Fibroblast of lung (primary cell): ENCODE results near the gene IGDCC3. TPM values are rescaled to one million over a fixed set of nuclear protein-coding genes. Genes with fewer than 3 reads are reported as not detected.

Source experiments
- DNase-seq, 2 donors: peaks; one replicate each; pipeline versions ENCODE4 v3.0.0 to v3.0.0-alpha.2; 2010; ENCODE audit warnings: low read depth in 2 of 2
- H2AFZ ChIP-seq: 2 replicates; pipeline ENCODE4 v1.5.1; 2012; ENCODE audit warnings: low read length, control low read depth, inconsistent platforms
- H3K27ac ChIP-seq: 2 replicates; pipeline ENCODE4 v1.5.1; 2011; ENCODE audit warnings: low read length, control low read depth; ENCODE audit not compliant: insufficient read depth
- H3K27me3 ChIP-seq: 2 replicates; pipeline ENCODE4 v1.5.1; 2011; ENCODE audit warnings: mild to moderate bottlenecking, low read length; ENCODE audit not compliant: control insufficient read depth, insufficient read depth
- H3K36me3 ChIP-seq: 2 replicates; pipeline ENCODE4 v1.5.1; 2011; ENCODE audit warnings: low read length; ENCODE audit not compliant: control insufficient read depth, insufficient read depth
- H3K4me1 ChIP-seq: 2 replicates; pipeline ENCODE4 v1.5.1; 2011; ENCODE audit warnings: low read length; ENCODE audit not compliant: control insufficient read depth, insufficient read depth; ENCODE audit errors: extremely low read depth
- H3K4me2 ChIP-seq: 2 replicates; pipeline ENCODE4 v1.5.1; 2011; ENCODE audit warnings: low read length, control low read depth; ENCODE audit not compliant: insufficient read depth; ENCODE audit errors: extremely low read depth
- H3K4me3 ChIP-seq, 4 experiments: fragments of 200-600 bp in 1 of 4; sonication (generic) in 1 of 4; replicated peaks in 1 of 4; 2 replicates each; pipeline ENCODE4 v1.5.1; 2011 to 2016; ENCODE audit warnings: low read length in 4 of 4, low read depth in 3 of 4, mild to moderate bottlenecking in 3 of 4, control low read depth in 2 of 4, inconsistent platforms in 1 of 4, mixed read lengths in 1 of 4; ENCODE audit not compliant: insufficient read depth in 1 of 4; ENCODE audit errors: control extremely low read depth in 1 of 4
- H3K79me2 ChIP-seq: 2 replicates; pipeline ENCODE4 v1.5.1; 2012; ENCODE audit warnings: mild to moderate bottlenecking, low read length, inconsistent platforms; ENCODE audit not compliant: control insufficient read depth, insufficient read depth
- H3K9ac ChIP-seq: 2 replicates; pipeline ENCODE4 v1.5.1; 2011; ENCODE audit warnings: mild to moderate bottlenecking, low read length, control low read depth; ENCODE audit not compliant: insufficient read depth
- H3K9me3 ChIP-seq: 2 replicates; pipeline ENCODE4 v1.5.1; 2012; ENCODE audit warnings: low read depth, low read length; ENCODE audit not compliant: control insufficient read depth, insufficient read depth
- H4K20me1 ChIP-seq: 2 replicates; pipeline ENCODE4 v1.5.1; 2011; ENCODE audit warnings: low read length; ENCODE audit not compliant: control insufficient read depth, insufficient read depth; ENCODE audit errors: extremely low read depth
- CTCF ChIP-seq, 2 donors: IDR thresholded peaks in 1 of 2; conservative IDR thresholded peaks in 1 of 2; 1 replicate in 1 of 2; 2 replicates in 1 of 2; pipeline ENCODE4 v1.5.1; 2011 to 2012; ENCODE audit warnings: low read length in 2 of 2, control low read depth in 1 of 2, inconsistent platforms in 1 of 2, low read depth in 1 of 2, mild to moderate bottlenecking in 1 of 2
- EZH2 ChIP-seq: IDR thresholded peaks from 2 replicates; pipeline ENCODE4 v1.5.1; 2012; ENCODE audit warnings: low read length, control low read depth, mild to moderate bottlenecking; ENCODE audit errors: missing control alignments
- polyA plus RNA-seq, 2 donors: library from polyadenylated mRNA; depleted of rRNA in 1 of 2; stranded (reverse) in 1 of 2; unstranded in 1 of 2; fragments of >200 nt; gene quantifications; 2 replicates each; pipeline ENCODE4 v1.2.1, GENCODE V29; 2011 to 2012; ENCODE audit warnings: missing spikeins in 1 of 2
- total RNA-seq: library from RNA; depleted of rRNA; stranded (reverse); fragments of >200 nt; gene quantifications from 2 replicates; pipeline ENCODE4 v1.2.1, GENCODE V29; 2014

IGDCC3 gene
- total and polyA plus RNA-seq, 2 donors (not counting 1 experiment from before 2014, with no cell fraction given) = 0.15 TPM; not detected in 1

- Histone ChIP-seq H2AFZ (no peak overlapping the region), H4K20me1 (no peaks in the 10 kb centered on the region), H3K9ac (no peak overlapping the region), H3K79me2 (no peaks in the 10 kb centered on the region), H3K4me1 (peaks cover 5% of the 10 kb centered on the region), H3K36me3 (no peaks in the 10 kb centered on the region), H3K27ac (no peak overlapping the region), H3K4me2 (no peak overlapping the region), H3K27me3 (peaks cover 3% of the 10 kb centered on the region), H3K9me3 (no peaks in the 10 kb centered on the region), H3K4me3 (no peak overlapping the region)
- no peak for TF ChIP-seq EZH2
- no peak for TF ChIP-seq CTCF (conservative IDR thresholded peaks at IDR 0.05 in 1 of 2, IDR thresholded peaks at IDR 0.05 in 1 of 2; ENCODE audit: low read depth in 1 of 2, low read length in 2 of 2)
- DNase-seq = no peak
Observed at GRCh38 chr15:65290228-65290627, 87.6 kb downstream of the IGDCC3 start.

- Histone ChIP-seq H3K4me1 (peaks cover 5% of the 10 kb centered on the region), H3K4me3 (no peak overlapping the region), H4K20me1 (no peaks in the 10 kb centered on the region), H3K36me3 (no peaks in the 10 kb centered on the region), H3K4me2 (no peak overlapping the region), H3K9me3 (no peaks in the 10 kb centered on the region), H3K27ac (no peak overlapping the region), H3K79me2 (no peaks in the 10 kb centered on the region), H3K9ac (no peak overlapping the region), H3K27me3 (peaks cover 3% of the 10 kb centered on the region), H2AFZ (no peak overlapping the region)
- DNase-seq = no peak
- TF ChIP-seq EZH2 (no peak), CTCF (conservative IDR thresholded peaks at IDR 0.05 in 1 of 2, IDR thresholded peaks at IDR 0.05 in 1 of 2; ENCODE audit: low read depth in 1 of 2, low read length in 2 of 2) (no peak)
Observed at GRCh38 chr15:65289261-65289854, 88.4 kb downstream of the IGDCC3 start.

DNA sequence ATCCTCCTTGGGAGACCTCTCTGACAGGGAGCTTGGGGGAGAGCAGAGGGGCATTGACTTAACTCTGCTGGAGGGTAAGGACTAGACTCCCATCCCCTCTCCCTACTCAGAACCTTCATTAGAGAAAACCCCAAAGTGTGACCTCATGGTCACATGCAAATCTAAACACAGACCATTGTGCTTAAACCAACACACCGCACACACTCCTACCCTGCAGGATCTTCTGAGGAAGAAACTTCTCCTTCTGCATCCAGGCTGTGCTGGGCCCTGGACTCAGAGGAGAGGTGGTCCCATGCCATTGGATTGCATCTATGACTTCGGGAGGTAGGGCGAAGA, 90.3 kb downstream of the IGDCC3 start:
- peaks cover 3% of the 10 kb centered on the region for H3K27me3 ChIP-seq
- H3K79me2 ChIP-seq = no peaks in the 10 kb centered on the region
- no peak overlapping the region for H2AFZ ChIP-seq
- TF ChIP-seq EZH2 (no peak), CTCF (conservative IDR thresholded peaks at IDR 0.05 in 1 of 2, IDR thresholded peaks at IDR 0.05 in 1 of 2; ENCODE audit: low read depth in 1 of 2, low read length in 2 of 2) (no peak)
- no peaks in the 10 kb centered on the region for H3K9me3 ChIP-seq
- no peak overlapping the region for H3K4me3 ChIP-seq
- H3K4me1 ChIP-seq = peaks cover 5% of the 10 kb centered on the region
- no peak overlapping the region for H3K27ac ChIP-seq
- DNase-seq = no peak
- no peak overlapping the region for H3K9ac ChIP-seq
- H3K36me3 ChIP-seq = no peaks in the 10 kb centered on the region
- no peaks in the 10 kb centered on the region for H4K20me1 ChIP-seq
- no peak overlapping the region for H3K4me2 ChIP-seq
